Measurements from ENCODE around the gene SLC35F6. TPM values are rescaled to one million over a fixed set of nuclear protein-coding genes. Genes with fewer than 3 reads are reported as not detected.

SLC35F6 gene
- total and polyA plus RNA-seq, 9 of the 15 experiments (the other 6 are each of a cell fraction or from before 2014, with no cell fraction given): 11.9 to 47.3 (median 22.5) TPM

DNA sequence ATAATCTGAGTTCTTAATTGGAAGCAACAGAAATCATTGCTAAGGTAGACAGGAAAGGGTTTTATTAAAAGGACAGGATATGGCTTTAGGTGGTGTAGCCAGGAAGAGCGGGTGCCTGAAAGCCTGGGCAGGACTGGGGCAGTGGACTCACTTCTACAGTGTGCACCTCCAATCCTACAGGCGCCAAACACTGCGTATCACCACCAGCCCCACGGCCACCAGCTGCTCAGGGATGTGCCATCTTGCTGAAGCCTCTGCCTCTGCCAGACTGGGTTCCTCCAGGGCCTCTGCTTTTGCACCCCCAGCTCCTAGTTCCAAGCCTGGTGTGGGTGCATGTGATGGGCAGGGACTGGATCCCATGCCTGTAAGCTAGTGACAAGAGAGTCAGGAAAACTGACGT, 54.2 kb downstream of the SLC35F6 start:
- intact Hi-C loops (cut with micrococcal nuclease): no loop called here
- Histone ChIP-seq H3K4me1 (replicated peaks in 1 of 2; ENCODE audit: control insufficient read depth in 2 of 2, insufficient read depth in 2 of 2, low read length in 2 of 2) (peaks cover 4 to 5% of the 10 kb centered on the region in 2 experiments; a peak in 3 of 5 replicates), H3K4me3 (no peak overlapping the region), H3K27me3 (ENCODE audit: control insufficient read depth in 2 of 2, insufficient read depth in 2 of 2, low read length in 2 of 2) (peaks cover 28 to 56% of the 10 kb centered on the region in 2 experiments), H2AFZ (ENCODE audit: low read depth, low read length) (no peak overlapping the region), H3K9me1 (ENCODE audit: control insufficient read depth, insufficient read depth, low read length) (no peaks in the 10 kb centered on the region), H3K27ac (ENCODE audit: extremely low read depth, low read depth, low read length) (no peak overlapping the region), H3K36me3 (ENCODE audit: control insufficient read depth, insufficient read depth, low read length) (no peaks in the 10 kb centered on the region), H3K9me3 (replicated peaks; ENCODE audit: control insufficient read depth, insufficient read depth, low read depth, low read length) (no peaks in the 10 kb centered on the region), H3K79me2 (ENCODE audit: control insufficient read depth, insufficient read depth, low read length) (no peaks in the 10 kb centered on the region), H3K9ac (ENCODE audit: insufficient read depth in 1 of 2, low read depth in 2 of 2, low read length in 2 of 2) (no peak overlapping the region), H3K4me2 (ENCODE audit: insufficient read depth, low read length) (no peak overlapping the region), H4K20me1 (replicated peaks; ENCODE audit: control insufficient read depth, insufficient read depth, low read length) (no peaks in the 10 kb centered on the region)
- ATAC-seq: no peak
- no peak for FAIRE-seq
- no peak for TF ChIP-seq EP300 (IDR thresholded peaks at IDR 0.05; ENCODE audit: low read length)
- TF ChIP-seq FOXK2 (conservative IDR thresholded peaks at IDR 0.05 in 1 of 2, IDR thresholded peaks at IDR 0.05 in 1 of 2; ENCODE audit: low read depth in 2 of 2): no peak
- TF ChIP-seq, protein P1, sequence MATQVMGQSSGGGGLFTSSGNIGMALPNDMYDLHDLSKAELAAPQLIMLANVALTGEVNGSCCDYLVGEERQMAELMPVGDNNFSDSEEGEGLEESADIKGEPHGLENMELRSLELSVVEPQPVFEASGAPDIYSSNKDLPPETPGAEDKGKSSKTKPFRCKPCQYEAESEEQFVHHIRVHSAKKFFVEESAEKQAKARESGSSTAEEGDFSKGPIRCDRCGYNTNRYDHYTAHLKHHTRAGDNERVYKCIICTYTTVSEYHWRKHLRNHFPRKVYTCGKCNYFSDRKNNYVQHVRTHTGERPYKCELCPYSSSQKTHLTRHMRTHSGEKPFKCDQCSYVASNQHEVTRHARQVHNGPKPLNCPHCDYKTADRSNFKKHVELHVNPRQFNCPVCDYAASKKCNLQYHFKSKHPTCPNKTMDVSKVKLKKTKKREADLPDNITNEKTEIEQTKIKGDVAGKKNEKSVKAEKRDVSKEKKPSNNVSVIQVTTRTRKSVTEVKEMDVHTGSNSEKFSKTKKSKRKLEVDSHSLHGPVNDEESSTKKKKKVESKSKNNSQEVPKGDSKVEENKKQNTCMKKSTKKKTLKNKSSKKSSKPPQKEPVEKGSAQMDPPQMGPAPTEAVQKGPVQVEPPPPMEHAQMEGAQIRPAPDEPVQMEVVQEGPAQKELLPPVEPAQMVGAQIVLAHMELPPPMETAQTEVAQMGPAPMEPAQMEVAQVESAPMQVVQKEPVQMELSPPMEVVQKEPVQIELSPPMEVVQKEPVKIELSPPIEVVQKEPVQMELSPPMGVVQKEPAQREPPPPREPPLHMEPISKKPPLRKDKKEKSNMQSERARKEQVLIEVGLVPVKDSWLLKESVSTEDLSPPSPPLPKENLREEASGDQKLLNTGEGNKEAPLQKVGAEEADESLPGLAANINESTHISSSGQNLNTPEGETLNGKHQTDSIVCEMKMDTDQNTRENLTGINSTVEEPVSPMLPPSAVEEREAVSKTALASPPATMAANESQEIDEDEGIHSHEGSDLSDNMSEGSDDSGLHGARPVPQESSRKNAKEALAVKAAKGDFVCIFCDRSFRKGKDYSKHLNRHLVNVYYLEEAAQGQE (IDR thresholded peaks at IDR 0.05; ENCODE audit: borderline replicate concordance): no peak
- TF ChIP-seq, protein P1 (CRISPR knock-in tag; IDR thresholded peaks at IDR 0.05; ENCODE audit: low read depth): no peak
- TF ChIP-seq, protein P2, sequence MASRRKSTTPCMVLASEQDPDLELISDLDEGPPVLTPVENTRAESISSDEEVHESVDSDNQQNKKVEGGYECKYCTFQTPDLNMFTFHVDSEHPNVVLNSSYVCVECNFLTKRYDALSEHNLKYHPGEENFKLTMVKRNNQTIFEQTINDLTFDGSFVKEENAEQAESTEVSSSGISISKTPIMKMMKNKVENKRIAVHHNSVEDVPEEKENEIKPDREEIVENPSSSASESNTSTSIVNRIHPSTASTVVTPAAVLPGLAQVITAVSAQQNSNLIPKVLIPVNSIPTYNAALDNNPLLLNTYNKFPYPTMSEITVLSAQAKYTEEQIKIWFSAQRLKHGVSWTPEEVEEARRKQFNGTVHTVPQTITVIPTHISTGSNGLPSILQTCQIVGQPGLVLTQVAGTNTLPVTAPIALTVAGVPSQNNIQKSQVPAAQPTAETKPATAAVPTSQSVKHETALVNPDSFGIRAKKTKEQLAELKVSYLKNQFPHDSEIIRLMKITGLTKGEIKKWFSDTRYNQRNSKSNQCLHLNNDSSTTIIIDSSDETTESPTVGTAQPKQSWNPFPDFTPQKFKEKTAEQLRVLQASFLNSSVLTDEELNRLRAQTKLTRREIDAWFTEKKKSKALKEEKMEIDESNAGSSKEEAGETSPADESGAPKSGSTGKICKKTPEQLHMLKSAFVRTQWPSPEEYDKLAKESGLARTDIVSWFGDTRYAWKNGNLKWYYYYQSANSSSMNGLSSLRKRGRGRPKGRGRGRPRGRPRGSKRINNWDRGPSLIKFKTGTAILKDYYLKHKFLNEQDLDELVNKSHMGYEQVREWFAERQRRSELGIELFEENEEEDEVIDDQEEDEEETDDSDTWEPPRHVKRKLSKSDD (conservative IDR thresholded peaks at IDR 0.05; ENCODE audit: low read length): no peak
- TF ChIP-seq HNRNPL (IDR thresholded peaks at IDR 0.05; ENCODE audit: low read depth, low read length): no peak
- TF ChIP-seq ZNF121 (CRISPR knock-in tag; conservative IDR thresholded peaks at IDR 0.05): no peak
- TF ChIP-seq SMARCC2 (IDR thresholded peaks at IDR 0.05; ENCODE audit: low read depth): no peak
- in situ Hi-C loops (cut with MboI): no loop called here
- CTCF ChIA-PET (ENCODE audit: low intra/inter-chr PET ratio): no interaction called here
- 1% methylated on average over 5 of the region's 5 CpGs for WGBS (ENCODE audit: insufficient coverage, low coverage, missing lambda C conversion rate)
- DNase-seq (ENCODE audit: extremely low read depth in 1 of 4, low spot score in 3 of 4): no peak
- POLR2A ChIA-PET: interaction anchor here (0.6 to 1.2 kb wide), 2 partner anchors 20 to 120 kb away, joined by 3 read pairs; no protein-coding TSS in a partner anchor
- no TSS peak for BruUV-seq (replicated peaks)

All from K562 (cell line).